ENCODE data around the gene MACC1.
"Not testable (repeated sequence)": the region's sequence is repeated elsewhere in the genome, so short reads cannot be mapped to it uniquely, and the experiment has no call there.

Gene MACC1

GRCh38 chr7:20222219-20222828, 5.1 kb upstream of the MACC1 start:
- no peaks in the 10 kb centered on the region for H3K27me3 Mint-ChIP-seq (ENCODE audit: low read depth)
- H3K9me3 Mint-ChIP-seq, result no peaks in the 10 kb centered on the region
- no peak overlapping the region for H3K4me3 Mint-ChIP-seq
- H3K27ac Mint-ChIP-seq, result no peak overlapping the region
- DNase-seq (ENCODE audit: low spot score), result no peak
- no peaks in the 10 kb centered on the region for H3K36me3 Mint-ChIP-seq (ENCODE audit: low read depth)
- no peaks in the 10 kb centered on the region for H3K4me1 Mint-ChIP-seq (ENCODE audit: low read depth)

- Mint-ChIP-seq H3K4me1 (ENCODE audit: low read depth) (no peaks in the 10 kb centered on the region), H3K27ac (no peak overlapping the region), H3K4me3 (no peak overlapping the region), H3K9me3 (no peaks in the 10 kb centered on the region), H3K36me3 (ENCODE audit: low read depth) (no peaks in the 10 kb centered on the region), H3K27me3 (ENCODE audit: low read depth) (peaks cover 2% of the 10 kb centered on the region)
- no peak for DNase-seq (ENCODE audit: low spot score)
Observed at GRCh38 chr7:20220921-20221547, 3.9 kb upstream of the MACC1 start.

- peaks cover 2% of the 10 kb centered on the region for H3K27me3 Mint-ChIP-seq (ENCODE audit: low read depth)
- H3K27ac Mint-ChIP-seq, result no peak overlapping the region
- no peak for DNase-seq (ENCODE audit: low spot score)
- no peak overlapping the region for H3K4me3 Mint-ChIP-seq
- H3K36me3 Mint-ChIP-seq (ENCODE audit: low read depth), result no peaks in the 10 kb centered on the region
- H3K4me1 Mint-ChIP-seq (ENCODE audit: low read depth), result no peaks in the 10 kb centered on the region
- H3K9me3 Mint-ChIP-seq, result no peaks in the 10 kb centered on the region
Observed at GRCh38 chr7:20220293-20220761, 3.1 kb upstream of the MACC1 start.

GRCh38 chr7:20219446-20220292, 2.5 kb upstream of the MACC1 start:
- Mint-ChIP-seq H3K36me3 (ENCODE audit: low read depth) (no peaks in the 10 kb centered on the region), H3K4me1 (ENCODE audit: low read depth) (no peaks in the 10 kb centered on the region), H3K9me3 (no peaks in the 10 kb centered on the region), H3K27ac (no peak overlapping the region), H3K4me3 (no peak overlapping the region), H3K27me3 (ENCODE audit: low read depth) (peaks cover 2% of the 10 kb centered on the region)
- no peak for DNase-seq (ENCODE audit: low spot score)

GRCh38 chr7:20219062-20219445, 1.9 kb upstream of the MACC1 start:
- Mint-ChIP-seq H3K4me3 (no peak overlapping the region), H3K4me1 (ENCODE audit: low read depth) (no peaks in the 10 kb centered on the region), H3K36me3 (ENCODE audit: low read depth) (no peaks in the 10 kb centered on the region), H3K27ac (no peak overlapping the region), H3K9me3 (no peaks in the 10 kb centered on the region), H3K27me3 (ENCODE audit: low read depth) (peaks cover 2% of the 10 kb centered on the region)
- DNase-seq (ENCODE audit: low spot score), result no peak

GRCh38 chr7:20218279-20218678, 1.1 kb upstream of the MACC1 start:
- Mint-ChIP-seq H3K4me3 (no peak overlapping the region), H3K36me3 (ENCODE audit: low read depth) (no peaks in the 10 kb centered on the region), H3K4me1 (ENCODE audit: low read depth) (no peaks in the 10 kb centered on the region), H3K9me3 (no peaks in the 10 kb centered on the region), H3K27ac (no peak overlapping the region), H3K27me3 (ENCODE audit: low read depth) (peaks cover 2% of the 10 kb centered on the region)
- no peak for DNase-seq (ENCODE audit: low spot score)

GRCh38 chr7:20216406-20217036, 663 bp downstream of the MACC1 start:
- no peaks in the 10 kb centered on the region for H3K4me1 Mint-ChIP-seq (ENCODE audit: low read depth)
- H3K27me3 Mint-ChIP-seq (ENCODE audit: low read depth), result peaks cover 2% of the 10 kb centered on the region
- H3K4me3 Mint-ChIP-seq, result no peak overlapping the region

GRCh38 chr7:20214921-20215669, 2.1 kb downstream of the MACC1 start:
- no peak overlapping the region for H3K4me3 Mint-ChIP-seq
- no peaks in the 10 kb centered on the region for H3K36me3 Mint-ChIP-seq (ENCODE audit: low read depth)
- no peak overlapping the region for H3K27ac Mint-ChIP-seq
- H3K9me3 Mint-ChIP-seq, result no peaks in the 10 kb centered on the region
- peaks cover 2% of the 10 kb centered on the region for H3K27me3 Mint-ChIP-seq (ENCODE audit: low read depth)
- DNase-seq (ENCODE audit: low spot score), result no peak
- no peaks in the 10 kb centered on the region for H3K4me1 Mint-ChIP-seq (ENCODE audit: low read depth)

More at GRCh38 chr7:20216406-20217036, 663 bp downstream of the MACC1 start:
- Mint-ChIP-seq H3K36me3 (ENCODE audit: low read depth) (no peaks in the 10 kb centered on the region), H3K27ac (no peak overlapping the region), H3K9me3 (no peaks in the 10 kb centered on the region)
- no peak for DNase-seq (ENCODE audit: low spot score)

- Mint-ChIP-seq H3K36me3 (ENCODE audit: low read depth) (no peaks in the 10 kb centered on the region), H3K27ac (no peak overlapping the region), H3K9me3 (no peaks in the 10 kb centered on the region), H3K4me1 (ENCODE audit: low read depth) (no peaks in the 10 kb centered on the region), H3K4me3 (no peak overlapping the region), H3K27me3 (ENCODE audit: low read depth) (peaks cover 2% of the 10 kb centered on the region)
- no peak for DNase-seq (ENCODE audit: low spot score)
Observed at GRCh38 chr7:20214132-20214531, 3.1 kb downstream of the MACC1 start.

- no peaks in the 10 kb centered on the region for H3K4me1 Mint-ChIP-seq (ENCODE audit: low read depth)
- H3K9me3 Mint-ChIP-seq, result peaks cover 1% of the 10 kb centered on the region
- DNase-seq (ENCODE audit: low spot score), result no peak
- no peak overlapping the region for H3K4me3 Mint-ChIP-seq
- peaks cover 2% of the 10 kb centered on the region for H3K27me3 Mint-ChIP-seq (ENCODE audit: low read depth)
- H3K36me3 Mint-ChIP-seq (ENCODE audit: low read depth), result no peaks in the 10 kb centered on the region
- H3K27ac Mint-ChIP-seq, result no peak overlapping the region
Observed at GRCh38 chr7:20213378-20213777, 3.8 kb downstream of the MACC1 start.

GRCh38 chr7:20211376-20211775, 5.8 kb downstream of the MACC1 start:
- no peaks in the 10 kb centered on the region for H3K4me1 Mint-ChIP-seq (ENCODE audit: low read depth)
- H3K9me3 Mint-ChIP-seq, result peaks cover 6% of the 10 kb centered on the region
- H3K36me3 Mint-ChIP-seq (ENCODE audit: low read depth), result no peaks in the 10 kb centered on the region
- H3K27me3 Mint-ChIP-seq (ENCODE audit: low read depth), result peaks cover under 1% of the 10 kb centered on the region
- H3K4me3 Mint-ChIP-seq, result no peak overlapping the region
- DNase-seq (ENCODE audit: low spot score), result no peak
- H3K27ac Mint-ChIP-seq, result no peak overlapping the region

GRCh38 chr7:20208651-20209307, 8.4 kb downstream of the MACC1 start:
- Mint-ChIP-seq H3K27me3 (ENCODE audit: low read depth) (no peaks in the 10 kb centered on the region), H3K4me3 (no peak overlapping the region), H3K36me3 (ENCODE audit: low read depth) (no peaks in the 10 kb centered on the region), H3K27ac (no peak overlapping the region), H3K4me1 (ENCODE audit: low read depth) (no peaks in the 10 kb centered on the region), H3K9me3 (peaks cover 6% of the 10 kb centered on the region)
- DNase-seq (ENCODE audit: low spot score), result no peak

- not testable (repeated sequence) for H3K36me3 Mint-ChIP-seq (ENCODE audit: low read depth); H3K4me3 Mint-ChIP-seq; H3K27me3 Mint-ChIP-seq (ENCODE audit: low read depth); H3K27ac Mint-ChIP-seq; H3K9me3 Mint-ChIP-seq; H3K4me1 Mint-ChIP-seq (ENCODE audit: low read depth); DNase-seq (ENCODE audit: low spot score)
Observed at GRCh38 chr7:20207811-20208210, 9.4 kb downstream of the MACC1 start.
